ENCODE data around the gene TNPO3.
A peak's percentile ranks its signal among the peaks of the same experiment; 100 is the strongest.
"Not testable (repeated sequence)": the region's sequence is repeated elsewhere in the genome, so short reads cannot be mapped to it uniquely, and the experiment has no call there.

TNPO3 gene

GRCh38 chr7:129013048-129013724, 41.7 kb downstream of the TNPO3 start:
- no peak for DNase-seq

- no peak for DNase-seq
These were observed 42.3 kb downstream of the TNPO3 start for GRCh38 chr7:129012641-129013040.

- peak; percentile 30 for DNase-seq
These were observed 44.8 kb downstream of the TNPO3 start for GRCh38 chr7:129010075-129010474.

DNA sequence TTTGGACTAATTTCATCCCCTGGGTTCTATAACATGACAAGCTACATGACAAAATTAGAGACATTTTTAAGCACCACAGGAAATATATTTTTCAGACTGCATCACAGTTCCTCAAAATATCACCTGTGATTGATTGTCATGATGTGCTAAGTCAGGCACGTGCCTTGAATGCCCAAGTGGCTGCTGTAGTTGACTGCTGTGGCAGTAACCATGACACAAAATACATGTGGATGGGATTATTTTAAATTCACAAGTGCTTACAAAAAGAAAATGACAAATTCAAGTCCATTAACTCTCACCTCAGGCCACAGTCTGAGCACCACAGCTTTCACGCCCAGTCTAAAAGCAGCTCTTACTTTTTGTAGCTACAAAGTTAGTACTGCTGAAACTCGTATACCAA, 45.5 kb downstream of the TNPO3 start:
- no peak for DNase-seq

DNA sequence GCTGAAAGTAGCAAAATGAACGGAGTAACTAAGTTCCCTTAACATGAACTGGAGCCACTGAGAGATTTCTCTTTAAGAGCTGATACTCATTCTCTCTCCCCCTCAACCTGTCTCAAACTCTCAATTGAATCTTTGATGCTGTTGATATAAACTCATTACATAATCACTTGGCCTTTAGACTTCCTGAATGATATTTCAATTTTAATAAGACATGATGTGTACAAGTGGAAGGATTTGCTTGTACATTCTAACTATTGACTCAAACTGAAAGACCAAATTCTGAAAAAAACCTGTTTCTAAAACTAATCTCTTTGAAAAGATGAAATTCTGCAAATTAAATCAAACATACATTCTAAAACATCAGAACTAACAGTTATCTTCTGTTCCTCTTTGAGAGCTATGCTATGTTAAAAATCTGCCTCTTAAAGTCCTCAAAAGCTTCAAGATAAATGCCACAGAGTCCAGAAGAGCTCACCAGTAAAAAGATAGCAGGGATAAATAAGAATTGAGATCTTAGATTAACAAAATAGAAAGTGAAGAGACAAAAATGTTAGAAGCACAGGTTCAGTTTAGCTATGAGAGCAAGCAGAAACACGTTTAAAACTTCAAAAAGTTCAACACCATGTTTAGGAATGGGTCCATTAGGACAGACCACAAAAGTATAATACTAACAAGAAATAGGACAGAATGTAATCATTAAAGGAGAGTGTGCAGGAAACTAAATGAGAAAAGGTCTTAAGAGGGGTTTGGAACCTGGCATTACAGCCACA, 46.1 kb downstream of the TNPO3 start:
- no peak for DNase-seq

DNA sequence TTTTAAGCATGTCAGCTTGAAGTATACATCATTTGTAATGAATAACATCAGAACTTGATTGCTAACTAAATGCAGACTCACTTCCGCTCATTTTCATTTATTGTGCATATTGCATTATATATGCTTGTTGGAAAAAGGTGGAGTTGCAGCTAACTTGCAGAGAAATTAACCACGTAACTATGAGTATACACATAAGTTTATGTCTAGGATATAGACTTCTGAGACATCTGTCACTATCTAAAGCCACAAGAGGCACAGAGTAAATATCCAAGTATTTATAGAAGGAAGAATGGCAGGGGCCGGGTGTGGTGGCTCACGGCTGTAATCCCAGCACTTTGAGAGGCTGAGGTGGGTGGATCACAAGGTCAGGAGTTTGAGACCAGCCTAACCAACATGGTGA, 47.3 kb downstream of the TNPO3 start:
- DNase-seq = no peak

DNA sequence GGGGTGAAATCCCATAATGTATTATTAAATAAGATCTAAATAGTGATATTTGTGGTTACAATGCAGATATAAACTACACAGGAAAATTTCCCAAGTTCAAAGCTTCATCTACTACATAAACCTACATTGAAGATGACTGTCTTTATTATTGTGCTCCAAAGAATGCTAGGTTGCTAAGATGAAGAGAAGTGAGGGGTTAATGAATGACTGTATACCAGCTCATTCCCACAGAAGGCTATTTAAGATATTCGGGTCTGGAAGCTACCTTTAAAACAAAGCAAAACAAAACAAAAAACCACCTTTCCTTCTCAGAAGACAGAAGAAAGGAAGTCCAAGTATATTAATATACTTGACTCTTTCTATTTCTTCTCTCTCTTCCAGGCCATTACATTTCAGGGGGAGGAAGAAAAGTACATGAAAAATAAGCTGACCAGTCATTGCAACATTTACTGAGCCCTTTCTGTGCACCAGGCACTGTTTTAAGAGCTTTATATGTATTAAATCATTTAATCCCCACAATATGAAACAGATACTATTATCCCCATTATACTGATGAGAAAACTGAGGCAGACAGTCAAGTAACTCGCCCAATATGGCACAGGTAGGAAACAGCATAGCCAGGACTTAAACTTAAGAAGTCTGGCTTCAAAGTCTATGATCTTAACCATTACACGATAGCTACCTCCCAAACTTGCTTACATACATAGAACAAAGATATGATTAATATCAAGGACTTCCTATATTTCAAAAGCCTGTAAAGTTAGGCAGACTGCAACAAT, 48.1 kb downstream of the TNPO3 start:
- DNase-seq = no peak

DNA sequence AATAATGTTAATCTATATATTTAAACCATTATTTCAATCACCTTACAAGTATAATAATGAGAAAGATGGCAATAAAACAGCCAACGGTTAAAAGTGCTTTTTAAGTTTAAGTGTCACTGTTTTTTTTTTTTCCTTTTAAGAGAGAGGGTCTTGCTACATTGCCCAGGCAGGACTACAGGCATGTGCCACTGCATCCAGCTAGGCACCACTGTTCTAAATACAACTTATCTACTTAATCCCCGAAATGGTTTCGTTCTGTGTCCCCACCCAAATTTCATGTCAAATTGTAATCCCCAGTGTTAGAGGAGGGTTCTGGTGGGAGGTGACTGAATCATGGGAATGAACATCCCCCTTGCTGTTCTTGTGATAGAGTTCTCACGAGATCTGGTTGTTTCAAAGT, 49.7 kb downstream of the TNPO3 start:
- no peak for DNase-seq

- DNase-seq = no peak
These were observed 57.7 kb downstream of the TNPO3 start for GRCh38 chr7:128997181-128997580.

- not testable (repeated sequence) for DNase-seq
These were observed 60.4 kb downstream of the TNPO3 start for GRCh38 chr7:128994560-128994959.

DNA sequence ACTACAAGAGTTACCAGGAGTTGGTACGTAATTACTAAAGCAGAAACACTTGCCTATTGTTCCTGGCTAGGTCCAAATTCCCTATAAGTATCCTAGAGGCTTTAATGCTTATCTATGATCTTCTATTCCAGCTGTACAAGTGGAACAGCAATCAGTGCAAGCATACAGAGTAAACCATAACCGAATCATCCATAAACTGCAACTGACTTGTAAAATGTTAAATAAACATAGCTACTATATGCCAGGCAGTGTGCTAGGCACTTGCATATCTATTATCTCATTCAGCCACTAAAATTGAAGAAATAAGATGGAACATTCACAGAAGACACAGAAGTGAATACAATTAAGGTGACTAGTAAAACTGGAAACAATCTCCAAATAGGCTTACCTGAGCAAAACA, 61.5 kb downstream of the TNPO3 start:
- no peak for DNase-seq

DNA sequence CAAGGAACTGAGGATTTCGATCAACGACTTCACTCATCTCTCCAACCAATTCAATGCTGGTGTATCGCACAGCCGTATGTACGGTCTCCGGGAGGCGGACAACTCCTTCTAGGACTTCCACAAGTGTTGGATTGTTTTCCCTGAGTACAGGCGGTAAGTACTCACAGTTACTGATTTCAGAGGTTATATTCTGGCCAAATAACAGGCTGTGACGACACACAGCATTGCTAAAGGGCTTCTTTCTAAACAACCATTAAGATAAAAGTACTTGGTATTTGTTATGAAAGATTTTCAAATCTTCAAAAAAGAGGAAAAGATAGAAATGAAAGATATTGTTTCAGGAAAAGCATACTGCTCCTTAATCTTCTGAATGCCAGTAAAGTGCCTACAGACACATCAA, 65.0 kb downstream of the TNPO3 start:
- DNase-seq = no peak

GRCh38 chr7:128988372-128988771, 66.5 kb downstream of the TNPO3 start:
- DNase-seq = no peak

DNA sequence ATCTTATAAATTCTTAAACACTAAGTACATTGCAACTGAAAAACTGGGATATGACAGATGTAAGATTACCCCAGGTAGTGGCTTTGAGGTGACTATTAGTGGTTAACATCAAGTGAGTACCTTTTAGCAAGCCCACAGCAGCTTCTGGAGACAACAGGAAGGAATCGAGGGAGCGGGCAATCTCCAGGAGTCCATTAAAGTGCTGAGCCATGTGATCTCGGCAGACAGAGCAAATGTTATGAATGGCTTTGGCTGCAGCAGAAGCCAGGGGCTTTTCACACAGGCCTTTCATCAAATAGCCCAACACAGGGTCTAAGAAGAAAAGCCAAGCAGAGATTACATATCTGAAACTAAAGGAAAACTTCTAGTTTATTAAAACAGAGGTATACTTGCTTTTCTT, 68.3 kb downstream of the TNPO3 start:
- DNase-seq = no peak

- DNase-seq = no peak
These were observed 69.3 kb downstream of the TNPO3 start for GRCh38 chr7:128985660-128986059.

- DNase-seq = no peak
These were observed 72.8 kb downstream of the TNPO3 start for GRCh38 chr7:128982105-128982504.

GRCh38 chr7:128974241-128974934, 80.5 kb downstream of the TNPO3 start:
- DNase-seq = no peak

- DNase-seq = no peak
These were observed 86.3 kb downstream of the TNPO3 start for GRCh38 chr7:128968624-128969023.

- DNase-seq = peak; percentile 37
These were observed 91.6 kb downstream of the TNPO3 start for GRCh38 chr7:128963327-128963757.

GRCh38 chr7:128962899-128963298, 92.0 kb downstream of the TNPO3 start:
- DNase-seq = no peak

DNA sequence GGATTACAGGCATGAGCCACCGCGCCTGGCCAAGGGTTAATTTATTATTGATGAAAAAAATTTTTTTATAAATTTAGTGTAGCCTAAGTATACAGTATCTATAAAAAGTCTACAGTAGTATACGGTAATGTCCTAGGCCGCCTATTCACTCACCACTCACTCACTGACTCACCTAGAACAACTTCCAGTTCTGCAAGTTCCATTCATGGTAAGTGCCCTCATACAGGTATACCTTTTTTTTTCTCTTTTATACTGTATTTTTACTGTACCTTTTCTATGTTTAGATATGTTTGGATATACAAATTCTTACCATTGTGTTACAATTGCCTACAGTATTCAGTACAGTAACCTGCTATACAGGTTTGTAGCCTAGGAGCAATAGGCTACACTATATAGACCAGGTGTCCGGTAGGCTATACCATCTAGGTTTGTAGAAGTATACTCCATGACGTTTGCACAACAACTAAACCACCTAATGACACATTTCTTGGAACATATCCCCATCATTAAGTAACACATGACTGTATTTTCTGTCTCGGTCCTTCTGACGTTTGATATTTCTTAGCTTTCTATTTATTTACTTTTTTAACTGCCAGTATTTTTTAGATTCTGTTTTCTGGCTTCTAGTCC, 93.8 kb downstream of the TNPO3 start:
- peak; percentile 47 for DNase-seq

- no peak for DNase-seq
These were observed 95.6 kb downstream of the TNPO3 start for GRCh38 chr7:128959296-128959695.

GRCh38 chr7:128955981-128956380, 98.9 kb downstream of the TNPO3 start:
- DNase-seq = no peak

All from DMS53 (cell line).